GM18861 (cell line): ENCODE data around the gene LRP4.
"Not testable (repeated sequence)": the region's sequence is repeated elsewhere in the genome, so short reads cannot be mapped to it uniquely, and the experiment has no call there.

Experiments
- ATAC-seq: cut with Tn5 transposase; IDR thresholded peaks from one replicate; pipeline ENCODE4 v1.9.1; 2021; ENCODE audit not compliant: unreplicated experiment

Gene LRP4

DNA sequence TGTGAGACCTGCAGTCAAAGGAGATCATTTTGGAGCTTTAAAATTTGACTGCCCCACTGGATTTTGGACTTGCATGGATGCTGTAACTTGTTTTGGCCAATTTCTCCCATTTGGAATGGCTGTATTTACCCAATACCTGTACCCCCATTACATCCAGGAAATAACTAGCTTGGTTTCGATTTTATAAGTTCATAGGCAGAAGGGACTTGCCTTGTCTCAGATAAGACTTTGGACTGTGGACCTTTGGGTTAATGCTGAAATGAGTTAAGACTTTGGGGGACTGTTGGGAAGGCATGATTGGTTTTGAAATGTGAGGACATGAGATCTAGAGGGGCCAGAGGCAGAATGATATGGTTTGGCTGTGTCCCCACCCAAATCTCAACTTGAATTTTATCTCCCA, 10.4 kb upstream of the LRP4 start:
- ATAC-seq: not testable (repeated sequence)

DNA sequence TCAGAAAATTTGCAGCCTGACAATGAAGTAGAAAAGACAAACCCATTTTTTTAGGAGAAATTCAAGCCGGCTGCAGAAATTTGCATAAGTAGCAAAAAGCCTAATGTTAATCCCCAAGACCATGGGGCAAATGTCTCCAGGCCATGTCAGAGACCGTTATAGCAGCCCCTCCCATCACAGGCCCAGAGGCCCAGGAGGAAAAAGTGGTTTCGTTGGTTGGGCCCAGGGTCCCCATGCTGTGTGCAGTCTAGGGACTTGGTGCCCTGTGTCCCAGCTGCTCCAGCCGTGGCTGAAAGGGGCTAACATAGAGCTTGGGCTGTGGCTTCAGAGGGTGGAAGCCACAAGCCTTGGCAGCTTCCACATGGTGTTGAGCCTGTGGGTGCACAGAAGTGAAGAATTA, 9.6 kb upstream of the LRP4 start:
- ATAC-seq: not testable (repeated sequence)

DNA sequence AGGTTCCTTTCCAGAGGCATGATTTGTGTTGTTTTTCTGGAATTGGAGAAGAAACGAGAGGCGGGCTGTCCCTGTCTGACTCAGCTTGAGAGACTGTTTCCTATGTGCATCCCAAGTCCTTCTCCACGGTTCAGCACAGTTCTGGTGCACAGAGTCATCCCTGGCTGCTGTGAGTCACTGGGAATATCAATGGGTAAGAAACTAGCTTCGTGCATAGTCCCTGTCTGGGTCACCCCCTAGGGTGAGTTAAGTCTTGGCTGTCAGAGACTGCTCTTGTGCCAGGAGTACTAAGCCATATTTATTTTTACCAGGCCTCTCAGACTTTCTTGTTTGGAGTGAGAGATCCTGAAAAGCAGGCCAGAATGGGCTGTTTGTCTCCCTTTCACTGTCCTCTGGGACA, 2.4 kb upstream of the LRP4 start:
- no peak for ATAC-seq

DNA sequence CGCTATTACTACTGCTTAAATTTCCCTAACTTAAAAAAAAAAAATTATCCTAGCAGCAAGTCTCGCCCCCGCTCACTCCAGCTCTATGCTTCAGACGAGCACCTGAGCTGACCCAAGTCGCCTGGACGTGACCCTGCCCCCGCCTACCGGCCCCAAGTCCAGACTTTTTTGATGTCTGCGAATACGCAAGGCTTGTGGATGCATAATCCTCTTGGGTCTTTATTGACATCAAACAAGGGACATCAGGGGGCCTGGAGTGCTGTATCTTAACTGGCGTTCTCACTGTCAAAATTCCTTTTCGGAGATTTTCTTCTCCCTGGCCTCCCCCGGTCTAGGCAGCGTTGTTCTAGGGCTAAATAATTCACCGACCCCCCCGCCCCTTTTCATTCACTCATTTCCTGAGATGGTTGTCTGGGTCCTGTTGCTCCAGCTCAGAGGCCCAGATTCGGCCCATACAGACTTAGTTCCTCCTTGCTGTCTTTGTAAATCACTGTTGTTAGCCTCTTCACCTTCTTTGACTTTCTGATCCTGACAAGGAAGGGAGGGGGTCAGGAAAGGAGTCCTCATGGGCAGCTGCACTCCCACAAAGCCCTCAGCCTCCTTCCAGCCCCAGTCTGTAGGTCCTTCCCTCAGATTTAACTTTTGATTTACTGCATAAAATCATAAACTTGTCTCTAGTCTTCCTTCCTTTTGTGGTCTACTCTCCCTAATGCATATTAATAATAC, 601 bp upstream of the LRP4 start:
- ATAC-seq: no peak

DNA sequence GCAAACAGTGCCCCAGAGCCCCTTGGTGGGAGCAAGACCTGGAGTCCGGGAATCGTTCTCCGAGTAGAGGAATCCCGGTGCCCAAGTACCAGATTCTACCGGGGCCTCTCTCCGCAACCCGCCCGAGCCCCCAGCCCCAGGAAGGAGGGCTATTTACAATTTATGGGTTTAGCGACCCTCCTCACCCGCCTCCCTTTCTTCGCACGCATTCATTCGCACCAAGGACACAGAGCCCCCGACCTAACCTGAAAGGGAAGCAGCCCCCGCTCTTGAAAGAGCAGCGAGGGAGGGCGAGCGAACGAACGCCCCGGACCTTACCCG, 628 bp downstream of the LRP4 start:
- no peak for ATAC-seq

DNA sequence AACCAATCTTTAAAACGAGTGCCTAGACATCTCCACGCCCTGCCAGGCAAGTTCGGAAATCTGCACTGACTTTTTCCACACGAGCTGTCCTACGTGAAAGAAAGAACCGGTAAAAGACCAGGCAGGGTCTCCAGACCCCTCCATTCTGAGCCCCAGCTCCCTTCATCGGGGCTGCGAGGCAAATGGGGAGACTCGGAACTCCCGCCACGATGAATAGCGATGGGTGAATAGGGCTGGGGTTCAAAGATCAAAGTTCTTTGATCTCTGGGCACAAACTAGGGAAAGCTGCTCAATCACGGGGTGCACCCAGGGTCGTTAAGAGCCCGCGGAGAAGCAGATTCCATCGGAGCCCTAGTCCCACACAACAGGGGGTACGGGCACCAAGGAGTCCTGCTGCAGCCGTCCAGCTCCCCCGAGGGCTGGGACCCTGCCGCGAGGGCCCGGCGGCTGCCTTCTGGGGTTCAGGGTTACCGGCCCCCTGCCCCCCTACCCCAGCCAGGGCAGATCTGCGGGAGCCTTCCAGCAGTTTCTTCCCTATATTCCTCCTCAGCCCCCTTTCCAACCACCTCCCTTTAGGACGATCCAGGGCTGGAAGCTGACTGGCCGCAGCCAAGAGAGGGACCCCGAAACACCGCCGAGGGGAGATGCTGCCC, 1.1 kb downstream of the LRP4 start:
- no peak for ATAC-seq

DNA sequence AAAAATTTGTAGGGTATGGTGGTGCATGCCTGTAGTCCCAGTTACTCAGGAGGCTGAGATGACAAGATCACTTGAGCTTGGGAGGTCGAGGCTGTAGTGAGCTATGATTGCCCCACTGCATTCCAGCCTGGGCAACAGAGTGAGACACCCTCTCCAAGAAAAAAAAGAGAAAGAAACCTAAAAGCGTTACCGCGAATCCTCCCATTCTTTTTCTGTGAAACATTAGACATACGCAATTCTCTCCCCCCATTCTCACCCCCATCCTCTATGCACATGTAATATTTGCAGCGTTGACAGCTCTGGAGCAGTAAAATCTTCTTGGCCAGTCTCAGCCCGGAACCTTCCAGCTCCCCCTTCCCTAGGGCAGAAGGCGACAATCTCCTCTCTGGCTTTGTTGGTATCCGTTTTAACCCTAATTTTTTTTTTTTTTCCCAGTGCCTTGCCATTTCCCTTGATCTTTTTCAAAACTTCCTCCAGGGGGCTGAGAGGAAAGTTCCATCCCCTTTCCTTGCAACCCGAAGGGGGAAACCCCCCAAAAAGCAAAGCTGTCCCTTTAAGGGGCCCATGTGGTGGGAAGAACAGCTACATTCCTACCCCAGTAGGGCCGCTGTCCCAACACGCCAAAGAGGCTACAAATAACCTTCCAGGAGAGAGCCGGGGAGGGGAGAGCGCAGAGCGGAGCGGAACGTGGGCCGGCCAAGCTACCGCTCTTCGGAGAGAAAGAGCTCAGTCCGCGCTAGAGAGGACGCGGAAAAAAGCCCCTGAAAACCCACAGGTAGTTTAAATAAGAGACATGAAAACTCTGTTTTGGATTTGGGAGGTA, 1.9 kb downstream of the LRP4 start:
- ATAC-seq: no peak

DNA sequence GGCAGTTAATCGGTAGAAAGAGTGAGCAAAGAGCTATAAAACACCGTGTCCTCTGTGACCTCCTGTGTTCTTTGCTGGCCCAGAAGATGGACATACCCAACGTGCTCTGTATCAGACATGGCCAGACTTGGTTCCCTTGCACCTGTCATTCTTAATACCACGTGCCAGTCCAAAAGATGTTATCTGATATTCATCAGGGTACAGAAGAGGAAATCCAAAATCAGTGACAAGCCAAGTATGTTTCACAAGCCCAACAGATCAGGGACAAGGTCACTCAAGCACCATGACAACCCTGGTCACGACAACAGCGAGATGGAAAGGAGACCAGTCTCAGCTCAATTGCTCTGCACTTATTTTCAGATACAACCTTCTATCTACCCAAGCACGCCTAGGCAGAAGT, 3.4 kb downstream of the LRP4 start:
- ATAC-seq: no peak

DNA sequence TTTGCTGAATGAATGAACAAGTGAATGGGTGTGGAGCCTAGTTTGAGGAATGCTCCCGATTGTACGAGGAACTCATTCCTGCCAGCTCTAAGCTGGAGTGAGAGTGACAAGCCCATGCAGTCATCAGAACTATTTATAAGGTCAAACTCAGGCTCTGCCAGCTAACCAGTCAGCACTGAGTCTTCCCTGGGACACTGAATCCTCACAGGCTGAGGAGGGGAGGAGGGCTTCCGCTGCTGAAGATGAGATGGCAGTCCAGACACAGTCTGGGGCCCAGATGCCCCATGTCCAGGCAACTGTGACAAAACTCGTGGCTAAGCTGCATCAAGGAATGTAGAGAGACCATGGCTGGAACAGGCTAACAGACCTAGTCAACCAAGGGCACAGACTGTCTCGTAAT, 4.0 kb downstream of the LRP4 start:
- no peak for ATAC-seq

DNA sequence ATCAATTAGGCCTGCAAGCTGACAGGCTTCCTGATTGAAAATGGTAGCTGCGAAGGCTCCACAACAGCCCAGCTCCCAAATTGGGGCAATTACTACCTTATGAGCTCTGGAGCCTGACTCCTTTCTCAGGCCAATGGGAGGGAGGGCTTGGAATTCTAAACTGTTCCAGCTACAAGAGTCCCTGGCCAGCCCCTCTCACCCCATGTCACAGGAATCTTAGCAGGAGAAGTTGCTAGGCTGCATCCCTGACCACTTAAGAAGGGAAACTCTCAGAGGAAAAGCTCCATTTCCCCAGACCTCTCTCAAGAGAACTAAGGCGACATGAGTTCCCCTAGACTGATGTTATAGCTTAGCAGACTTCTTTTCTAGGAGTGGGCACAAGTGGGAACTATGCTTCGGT, 4.9 kb downstream of the LRP4 start:
- no peak for ATAC-seq

DNA sequence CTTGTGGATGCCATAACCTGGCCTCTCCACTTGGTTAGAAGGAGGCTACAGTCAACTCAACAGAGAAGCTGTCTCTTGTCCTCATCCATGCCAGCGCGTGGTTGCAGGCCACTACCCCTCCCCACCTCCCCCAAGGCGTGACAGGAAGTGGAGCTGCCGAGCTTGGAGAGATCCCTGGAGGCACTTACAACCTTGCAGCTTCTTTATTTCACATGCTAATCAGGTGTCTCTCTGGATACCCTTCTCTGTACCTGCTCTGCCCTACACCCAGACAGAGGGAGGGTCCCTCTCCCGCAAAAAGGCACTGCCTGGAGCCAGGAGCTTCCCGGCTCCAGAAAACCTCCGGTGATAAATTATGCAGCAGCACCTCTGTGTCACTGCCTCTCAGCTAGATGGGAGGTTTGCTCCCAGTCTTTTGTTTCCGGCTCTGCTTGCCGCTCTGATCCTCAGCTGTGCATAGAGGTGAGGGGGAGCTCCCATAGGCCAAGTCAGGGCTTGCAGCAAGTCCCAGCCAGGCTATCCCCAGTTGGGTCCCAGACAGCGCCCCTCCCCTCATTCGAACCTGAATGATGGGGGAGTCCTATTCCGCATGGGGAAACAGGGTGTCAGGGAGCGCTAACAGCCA, 5.7 kb downstream of the LRP4 start:
- ATAC-seq: no peak

DNA sequence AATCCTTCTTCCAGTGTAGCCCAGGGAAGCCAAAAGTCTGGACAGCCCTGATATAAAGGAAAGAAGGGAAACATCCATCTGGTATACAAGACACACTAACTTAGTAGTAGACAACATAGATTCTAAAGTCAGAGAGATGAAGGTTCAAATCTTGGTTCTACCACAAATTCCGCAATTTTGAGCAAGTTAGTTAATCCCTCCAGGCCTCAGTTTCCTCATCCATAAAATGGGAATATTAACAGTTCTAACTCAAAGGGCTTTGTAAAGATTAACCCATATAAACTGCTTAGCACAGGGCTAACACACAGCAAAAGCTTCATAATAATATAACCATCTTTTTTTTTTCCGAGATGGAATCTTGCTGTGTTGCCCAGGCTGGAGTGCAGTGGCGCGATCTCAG, 10.7 kb downstream of the LRP4 start:
- ATAC-seq: no peak

DNA sequence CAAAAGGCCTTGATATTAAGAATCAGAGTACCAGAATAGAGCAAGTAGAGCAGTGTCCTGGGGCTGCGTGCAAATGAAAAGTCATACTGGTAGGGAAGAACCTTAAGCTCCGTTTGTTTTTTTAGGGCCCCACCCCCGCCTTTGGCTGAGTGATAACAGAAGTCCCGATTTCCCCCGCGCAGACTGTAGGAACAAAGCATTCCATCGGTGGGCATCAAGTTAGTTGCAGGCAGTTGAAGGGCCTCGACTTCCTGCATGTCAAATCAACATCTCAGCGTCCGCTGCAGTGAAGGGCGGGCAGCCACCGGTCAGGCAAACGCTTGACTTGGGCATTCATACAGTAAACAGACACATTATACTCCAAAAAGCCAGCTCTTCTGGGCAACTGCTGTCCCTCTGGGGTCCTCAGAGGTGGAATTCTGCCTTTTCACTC, 11.7 kb downstream of the LRP4 start:
- no peak for ATAC-seq

DNA sequence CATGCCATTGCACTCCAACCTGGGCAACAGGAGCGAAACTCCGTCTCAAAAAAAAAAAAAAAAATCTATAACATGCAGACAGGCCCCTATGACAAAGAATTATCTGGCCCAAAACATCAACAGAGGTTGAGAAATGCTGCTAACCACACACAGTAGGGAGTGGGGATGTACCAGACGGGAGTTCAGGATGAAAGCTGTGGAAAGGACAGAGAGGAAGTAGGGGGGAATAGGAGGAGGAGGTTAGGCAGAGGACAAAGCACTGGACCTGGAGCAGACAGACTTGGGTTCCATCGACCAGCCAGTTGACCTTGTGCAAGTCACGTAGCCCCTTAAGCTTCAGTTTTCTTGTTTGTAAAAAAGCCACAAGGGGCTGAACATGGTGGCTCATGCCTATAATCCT, 12.5 kb downstream of the LRP4 start:
- no peak for ATAC-seq

DNA sequence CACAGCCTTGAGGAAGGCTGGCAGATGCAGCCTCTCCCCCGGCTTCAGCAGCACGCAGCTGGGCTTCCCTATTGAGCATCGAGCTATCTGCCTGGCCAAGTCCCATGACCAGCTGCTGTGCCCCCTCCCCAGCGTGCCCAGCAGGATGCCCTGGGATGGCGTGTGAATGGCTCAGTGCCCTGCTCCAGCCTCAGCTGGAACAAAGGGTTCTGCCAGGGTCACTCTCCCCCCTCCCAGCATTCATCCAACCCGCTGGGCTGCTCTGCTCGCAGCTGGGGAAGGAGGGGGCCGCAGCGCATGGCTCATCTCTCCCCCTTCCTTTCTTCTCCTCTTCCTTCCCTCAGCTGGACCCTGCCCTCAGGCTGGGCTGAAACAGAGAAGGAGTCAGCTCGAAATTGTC, 14.5 kb downstream of the LRP4 start:
- ATAC-seq: no peak

DNA sequence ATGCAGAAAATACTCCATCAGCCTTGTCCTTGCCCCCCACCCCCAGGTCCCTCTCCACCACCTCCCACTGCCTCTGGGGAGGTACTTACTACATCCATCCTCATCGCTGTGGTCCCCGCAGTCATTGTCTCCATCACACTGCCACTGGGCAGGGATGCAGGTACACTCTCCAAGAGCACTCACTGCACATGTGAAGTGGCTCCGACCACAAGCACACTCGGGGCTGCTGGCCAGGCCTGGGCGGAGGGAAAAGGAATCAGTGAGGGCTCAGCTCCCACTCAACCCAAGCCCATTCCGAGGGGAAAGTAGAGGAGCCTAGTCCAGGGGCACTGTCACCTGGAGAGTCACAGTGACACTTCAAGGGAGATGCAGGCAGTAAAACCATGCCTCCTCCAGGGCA, 15.7 kb downstream of the LRP4 start:
- ATAC-seq: no peak

DNA sequence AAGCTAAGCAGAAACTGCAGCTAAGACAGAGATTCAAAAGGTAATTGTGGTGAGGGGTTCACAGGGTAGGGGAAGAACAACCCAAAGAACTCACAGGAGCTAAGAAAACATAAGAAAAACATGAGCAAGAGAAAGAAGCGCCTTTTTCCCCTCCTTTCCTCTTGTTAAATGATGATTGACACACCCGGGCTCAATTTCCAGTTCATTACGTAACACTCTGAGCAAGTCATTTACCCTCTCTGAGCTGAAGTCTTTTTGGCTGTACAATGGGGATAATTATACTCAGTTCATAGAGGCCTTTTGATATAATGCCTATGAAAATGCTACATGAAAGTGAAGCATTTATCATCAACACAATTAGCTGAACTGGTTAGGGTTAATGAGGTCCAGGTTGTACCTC, 17.2 kb downstream of the LRP4 start:
- no peak for ATAC-seq

DNA sequence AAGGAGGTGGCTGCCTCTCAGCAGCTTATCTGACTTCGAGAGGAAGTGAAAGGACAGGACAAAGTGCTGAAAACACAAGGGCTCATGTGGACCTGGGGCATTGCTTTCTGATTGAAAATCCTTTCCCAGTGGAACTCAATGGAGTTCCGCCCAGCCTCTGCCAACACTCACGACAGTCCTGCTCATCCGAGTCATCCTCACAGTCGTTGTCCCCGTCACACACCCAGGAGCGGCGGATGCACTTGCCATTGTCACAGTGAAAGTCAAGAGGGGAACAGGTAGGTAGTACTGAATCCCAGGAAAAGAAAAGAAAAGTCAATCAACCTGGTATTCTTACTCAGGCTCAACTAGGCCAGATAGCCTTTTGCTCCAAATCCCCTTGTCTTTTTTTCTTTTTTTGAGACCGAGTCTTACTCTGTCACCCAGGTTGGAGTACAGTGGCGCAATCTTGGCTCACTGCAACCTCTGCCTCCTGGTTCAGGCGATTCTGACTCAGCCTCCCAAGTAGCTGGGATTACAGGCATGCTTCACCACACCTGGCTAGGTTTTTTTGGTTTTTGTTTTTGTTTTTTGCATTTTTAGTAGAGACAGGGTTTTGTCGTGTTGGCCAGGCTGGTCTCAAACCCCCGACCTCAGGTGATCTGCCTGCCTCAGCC, 18.1 kb downstream of the LRP4 start:
- no peak for ATAC-seq

DNA sequence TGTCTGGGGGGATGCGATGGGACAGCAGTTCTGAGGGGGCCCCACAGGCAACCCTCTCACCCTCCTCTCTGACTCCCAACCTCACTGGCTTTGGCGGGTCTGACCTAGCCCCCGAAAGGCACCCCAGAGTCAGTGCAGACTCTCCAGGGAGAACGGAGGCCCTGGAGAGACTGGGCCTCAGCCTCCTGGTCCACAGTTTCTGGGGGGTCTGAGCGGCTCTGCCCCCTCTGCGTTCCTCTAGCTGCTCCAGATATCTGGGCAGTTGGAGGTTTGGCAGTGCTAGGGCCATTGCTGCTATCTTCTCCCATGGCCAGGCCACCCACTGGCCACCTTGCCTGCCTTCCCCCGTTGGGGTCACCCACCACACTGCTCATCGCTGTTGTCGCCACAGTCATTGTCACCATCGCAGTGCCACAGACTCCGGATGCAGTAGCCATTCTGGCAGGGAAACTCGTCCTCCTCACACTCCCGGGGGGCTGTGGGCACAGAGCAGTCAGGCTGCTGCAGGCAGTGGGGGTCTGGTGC, 18.8 kb downstream of the LRP4 start:
- ATAC-seq: no peak

DNA sequence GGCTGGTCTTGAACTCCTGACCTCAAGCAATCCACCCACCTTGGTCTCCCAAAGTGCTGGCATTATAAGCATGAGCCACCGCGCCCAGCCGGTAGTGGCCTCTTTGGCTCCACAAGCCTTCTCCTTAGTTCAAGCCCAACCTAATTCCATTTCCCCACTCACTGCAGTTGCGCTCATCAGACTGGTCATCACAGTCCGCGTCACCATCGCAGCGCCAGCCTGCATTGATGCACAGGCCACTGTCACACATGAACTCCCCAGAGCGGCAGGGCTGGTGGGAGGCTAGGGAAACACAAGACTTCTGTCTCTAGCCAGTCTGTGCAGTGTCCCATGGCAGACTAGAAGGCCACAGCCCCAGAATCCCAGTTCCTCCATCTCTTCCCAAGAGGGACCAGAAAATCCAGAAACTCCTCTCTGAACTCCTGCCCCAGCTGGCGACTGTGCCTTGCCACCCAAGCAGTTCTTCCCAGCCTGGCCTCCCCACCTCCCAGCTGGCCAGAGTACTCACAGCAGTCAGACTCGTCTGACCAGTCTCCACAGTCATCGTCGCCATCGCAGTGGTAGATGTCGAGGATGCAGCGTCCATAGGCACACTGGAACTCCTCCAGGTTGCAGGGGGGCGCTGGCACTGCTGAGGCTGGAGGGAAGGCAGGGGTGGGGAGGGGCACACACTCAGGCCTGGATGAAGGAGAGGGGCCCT, 19.8 kb downstream of the LRP4 start:
- ATAC-seq: no peak
